ENCODE data around the gene KDM2B. TPM values are rescaled to one million over a fixed set of nuclear protein-coding genes. Genes with fewer than 3 reads are reported as not detected.
A peak's percentile ranks its signal among the peaks of the same experiment; 100 is the strongest.

The KDM2B gene
- polyA plus RNA-seq, 2 of the 4 experiments (the other 2 are of a cell fraction) = 10.4 to 18.4 TPM

GRCh38 chr12:121443193-121443870, 137.5 kb downstream of the KDM2B start:
- ATAC-seq (peak; percentile 91 to 97), DNase-seq (ENCODE audit: low read depth in 1 of 2, low spot score in 1 of 2) (peak; percentile 81 to 97), FAIRE-seq (no peak)
- CTCF ChIA-PET = interaction anchor here (0.5 to 8.8 kb wide), 48 partner anchors 11 to 715 kb away, joined by 3 to 117 read pairs (median 4); partner anchors contain the start of genes ORAI1 and RNF34
- Histone ChIP-seq H3K4me2 (no peak overlapping the region), H3K4me1 (peaks cover 4% of the 10 kb centered on the region; the same call in 1 of the 3 replicates), H3K9me3 (no peaks in the 10 kb centered on the region), H3K4me3 (no peak overlapping the region), H3K27ac (peak overlapping the region in 1 of 2 experiments; percentile 52; a peak in 2 of 6 replicates)
- 71% methylated on average over 10 of the region's 20 CpGs for WGBS (ENCODE audit: missing lambda C conversion rate)
- no peak for TF ChIP-seq POLR2A (IDR thresholded peaks at IDR 0.05; ENCODE audit: low read length)
- TF ChIP-seq SMC3 (IDR thresholded peaks at IDR 0.05) = peak; percentile 81
- TF ChIP-seq POLR2AphosphoS2 (conservative IDR thresholded peaks at IDR 0.05; ENCODE audit: low read length) = no peak
- no peak for TF ChIP-seq EP300 (IDR thresholded peaks at IDR 0.05)
- TF ChIP-seq TFCP2L1 (CRISPR knock-in tag; IDR thresholded peaks at IDR 0.05) = no peak
- TF ChIP-seq, protein P1, sequence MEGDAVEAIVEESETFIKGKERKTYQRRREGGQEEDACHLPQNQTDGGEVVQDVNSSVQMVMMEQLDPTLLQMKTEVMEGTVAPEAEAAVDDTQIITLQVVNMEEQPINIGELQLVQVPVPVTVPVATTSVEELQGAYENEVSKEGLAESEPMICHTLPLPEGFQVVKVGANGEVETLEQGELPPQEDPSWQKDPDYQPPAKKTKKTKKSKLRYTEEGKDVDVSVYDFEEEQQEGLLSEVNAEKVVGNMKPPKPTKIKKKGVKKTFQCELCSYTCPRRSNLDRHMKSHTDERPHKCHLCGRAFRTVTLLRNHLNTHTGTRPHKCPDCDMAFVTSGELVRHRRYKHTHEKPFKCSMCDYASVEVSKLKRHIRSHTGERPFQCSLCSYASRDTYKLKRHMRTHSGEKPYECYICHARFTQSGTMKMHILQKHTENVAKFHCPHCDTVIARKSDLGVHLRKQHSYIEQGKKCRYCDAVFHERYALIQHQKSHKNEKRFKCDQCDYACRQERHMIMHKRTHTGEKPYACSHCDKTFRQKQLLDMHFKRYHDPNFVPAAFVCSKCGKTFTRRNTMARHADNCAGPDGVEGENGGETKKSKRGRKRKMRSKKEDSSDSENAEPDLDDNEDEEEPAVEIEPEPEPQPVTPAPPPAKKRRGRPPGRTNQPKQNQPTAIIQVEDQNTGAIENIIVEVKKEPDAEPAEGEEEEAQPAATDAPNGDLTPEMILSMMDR (IDR thresholded peaks at IDR 0.05) = peak; percentile 84
- peak; percentile 76 to 84 for TF ChIP-seq RAD21 (conservative IDR thresholded peaks at IDR 0.05 in 1 of 2, IDR thresholded peaks at IDR 0.05 in 1 of 2)
- no peak for TF ChIP-seq MAFK (IDR thresholded peaks at IDR 0.05; ENCODE audit: partially characterized antibody)
- TF ChIP-seq FOSB (CRISPR knock-in tag; IDR thresholded peaks at IDR 0.05) = no peak
- no peak for TF ChIP-seq FOXS1 (CRISPR knock-in tag; IDR thresholded peaks at IDR 0.05)
- no peak for TF ChIP-seq ZC3H11A (IDR thresholded peaks at IDR 0.05)
- no peak for TF ChIP-seq HOXA7 (CRISPR knock-in tag; IDR thresholded peaks at IDR 0.05)
- TF ChIP-seq, protein P2, sequence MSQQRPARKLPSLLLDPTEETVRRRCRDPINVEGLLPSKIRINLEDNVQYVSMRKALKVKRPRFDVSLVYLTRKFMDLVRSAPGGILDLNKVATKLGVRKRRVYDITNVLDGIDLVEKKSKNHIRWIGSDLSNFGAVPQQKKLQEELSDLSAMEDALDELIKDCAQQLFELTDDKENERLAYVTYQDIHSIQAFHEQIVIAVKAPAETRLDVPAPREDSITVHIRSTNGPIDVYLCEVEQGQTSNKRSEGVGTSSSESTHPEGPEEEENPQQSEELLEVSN (IDR thresholded peaks at IDR 0.05; ENCODE audit: borderline replicate concordance, low read depth) = no peak
- TF ChIP-seq RNF2 (IDR thresholded peaks at IDR 0.05; ENCODE audit: borderline replicate concordance, low read depth) = no peak
- no peak for TF ChIP-seq EHMT2 (IDR thresholded peaks at IDR 0.05; ENCODE audit: low read depth)
- no peak for TF ChIP-seq ESRRA (IDR thresholded peaks at IDR 0.05; ENCODE audit: borderline replicate concordance, low read length)
- TF ChIP-seq CBX2 (IDR thresholded peaks at IDR 0.05; ENCODE audit: borderline replicate concordance, low read depth) = no peak
- no peak for TF ChIP-seq HOXB13 (CRISPR knock-in tag; IDR thresholded peaks at IDR 0.05; ENCODE audit: low read depth)
- no peak for TF ChIP-seq HDAC2 (IDR thresholded peaks at IDR 0.05)
- TF ChIP-seq JUN (IDR thresholded peaks at IDR 0.05) = no peak
- POLR2A ChIA-PET = interaction anchor here (0.7 to 0.9 kb wide), 2 partner anchors 167 to 418 kb away, joined by 3 read pairs; no protein-coding TSS in a partner anchor

DNA sequence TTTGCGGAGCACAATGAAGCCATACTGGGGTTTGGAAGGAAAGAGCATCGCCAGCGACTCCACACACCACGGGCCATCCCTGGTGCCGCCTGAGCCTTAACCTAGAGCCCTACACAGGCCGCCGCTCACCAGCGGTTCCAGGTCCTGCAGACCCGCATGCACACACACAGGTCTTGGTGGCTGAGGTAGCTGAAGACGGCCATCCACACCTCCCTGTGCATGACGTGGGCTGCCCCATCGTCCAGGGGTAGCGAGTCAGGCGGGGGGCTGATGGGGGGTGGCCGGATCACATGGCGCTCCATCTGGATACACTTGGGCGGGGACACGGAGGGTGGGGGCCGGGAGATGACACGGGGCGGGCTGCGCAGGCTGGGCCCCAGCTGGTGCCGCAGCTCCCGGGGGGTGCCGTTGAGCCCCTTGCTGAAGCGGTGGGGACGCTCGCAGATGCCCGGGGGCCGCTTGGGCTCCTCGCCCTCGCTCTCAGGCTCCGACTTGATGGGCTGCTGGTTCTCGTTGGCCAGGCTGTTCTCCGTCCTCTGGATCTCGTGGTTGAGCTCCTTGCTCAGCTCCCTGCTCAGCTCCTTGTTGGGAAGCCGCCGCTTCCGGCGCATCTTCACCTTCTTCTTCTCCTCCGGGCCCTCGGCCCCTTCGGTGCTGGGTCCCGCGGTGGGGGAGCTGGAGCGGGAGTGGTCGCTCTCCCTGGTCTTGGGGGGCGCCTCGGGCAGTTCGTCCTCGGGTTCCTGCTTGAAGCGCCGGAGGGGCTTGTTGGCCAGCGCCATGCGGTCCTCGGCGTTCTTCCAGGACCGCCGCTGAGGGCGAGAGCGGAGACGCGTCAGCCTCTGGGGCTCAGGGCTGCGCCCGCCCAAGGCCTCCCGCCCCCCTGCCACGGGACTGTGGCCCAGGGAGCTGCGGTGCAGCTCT, 138.5 kb downstream of the KDM2B start:
- POLR2A ChIA-PET = interaction anchor here (0.5 to 0.7 kb wide), 2 partner anchors 17 to 417 kb away, joined by 3 read pairs; no protein-coding TSS in a partner anchor
- Histone ChIP-seq H3K27ac (no peak overlapping the region), H3K4me3 (no peak overlapping the region), H3K4me1 (peaks cover 4% of the 10 kb centered on the region; the same call in 1 of the 3 replicates), H3K4me2 (no peak overlapping the region), H3K9me3 (no peaks in the 10 kb centered on the region)
- no peak for ATAC-seq
- CTCF ChIA-PET = interaction anchor here (0.6 to 8.8 kb wide), 48 partner anchors 7 to 716 kb away, joined by 3 to 117 read pairs (median 4); partner anchors contain the start of genes ORAI1 and RNF34
- TF ChIP-seq ZFP36 (IDR thresholded peaks at IDR 0.05; ENCODE audit: borderline replicate concordance, partially characterized antibody) (no peak), MAFK (IDR thresholded peaks at IDR 0.05; ENCODE audit: partially characterized antibody) (no peak), HMGXB4 (CRISPR knock-in tag; IDR thresholded peaks at IDR 0.05; ENCODE audit: borderline replicate concordance) (no peak), FOSB (CRISPR knock-in tag; IDR thresholded peaks at IDR 0.05) (no peak), ELK1 (IDR thresholded peaks at IDR 0.05; ENCODE audit: low read depth, low read length) (no peak), RFX5 (IDR thresholded peaks at IDR 0.05) (no peak), RAD21 (conservative IDR thresholded peaks at IDR 0.05 in 1 of 2, IDR thresholded peaks at IDR 0.05 in 1 of 2) (no peak), ZSCAN20 (CRISPR knock-in tag; IDR thresholded peaks at IDR 0.05) (no peak), PHF8 (IDR thresholded peaks at IDR 0.05; ENCODE audit: borderline replicate concordance, low read depth) (no peak), RCOR1 (IDR thresholded peaks at IDR 0.05; ENCODE audit: low read depth, low read length) (no peak)
- TF ChIP-seq, protein P3, sequence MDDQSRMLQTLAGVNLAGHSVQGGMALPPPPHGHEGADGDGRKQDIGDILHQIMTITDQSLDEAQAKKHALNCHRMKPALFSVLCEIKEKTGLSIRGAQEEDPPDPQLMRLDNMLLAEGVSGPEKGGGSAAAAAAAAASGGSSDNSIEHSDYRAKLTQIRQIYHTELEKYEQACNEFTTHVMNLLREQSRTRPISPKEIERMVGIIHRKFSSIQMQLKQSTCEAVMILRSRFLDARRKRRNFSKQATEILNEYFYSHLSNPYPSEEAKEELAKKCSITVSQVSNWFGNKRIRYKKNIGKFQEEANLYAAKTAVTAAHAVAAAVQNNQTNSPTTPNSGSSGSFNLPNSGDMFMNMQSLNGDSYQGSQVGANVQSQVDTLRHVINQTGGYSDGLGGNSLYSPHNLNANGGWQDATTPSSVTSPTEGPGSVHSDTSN (IDR thresholded peaks at IDR 0.05) = no peak
- DNase-seq (ENCODE audit: low read depth in 1 of 2, low spot score in 1 of 2) = no peak
- 91% methylated on average over 50 of the region's 68 CpGs for WGBS (ENCODE audit: missing lambda C conversion rate)
- FAIRE-seq = no peak
